Measurements from ENCODE around the gene CDH11.

GRCh38 chr16:64933885-64934284 is 188.0 kb downstream of the CDH11 start:
- TF ChIP-seq SP1 (IDR thresholded peaks at IDR 0.05), result no peak
- no peak for TF ChIP-seq NFRKB (IDR thresholded peaks at IDR 0.05)

All from HEK293T (cell line).